ENCODE measurements around the gene ITPK1.

Gene ITPK1

GRCh38 chr14:93024493-93024892, 91.2 kb downstream of the ITPK1 start:
- Histone ChIP-seq H3K4me1 (ENCODE audit: insufficient read depth, low read length) (no peaks in the 10 kb centered on the region), H3K9me3 (ENCODE audit: control insufficient read depth, insufficient read depth, low read length) (no peaks in the 10 kb centered on the region), H3K36me3 (ENCODE audit: insufficient read depth, low read length) (no peaks in the 10 kb centered on the region), H3K9ac (ENCODE audit: low read depth, low read length) (no peak overlapping the region)

- H3K36me3 ChIP-seq (ENCODE audit: insufficient read depth, low read length), result no peaks in the 10 kb centered on the region
- H3K9ac ChIP-seq (ENCODE audit: low read depth, low read length), result no peak overlapping the region
- H3K9me3 ChIP-seq (ENCODE audit: control insufficient read depth, insufficient read depth, low read length), result no peaks in the 10 kb centered on the region
- no peaks in the 10 kb centered on the region for H3K4me1 ChIP-seq (ENCODE audit: insufficient read depth, low read length)
Observed at GRCh38 chr14:93023802-93024434, 91.8 kb downstream of the ITPK1 start.

- Histone ChIP-seq H3K4me1 (ENCODE audit: insufficient read depth, low read length) (peaks cover 5% of the 10 kb centered on the region; the same call in 1 of the 2 replicates), H3K36me3 (ENCODE audit: insufficient read depth, low read length) (no peaks in the 10 kb centered on the region), H3K9me3 (ENCODE audit: control insufficient read depth, insufficient read depth, low read length) (no peaks in the 10 kb centered on the region), H3K9ac (ENCODE audit: low read depth, low read length) (no peak overlapping the region)
Observed at GRCh38 chr14:93023039-93023438, 92.7 kb downstream of the ITPK1 start.

GRCh38 chr14:93019970-93020369, 95.8 kb downstream of the ITPK1 start:
- Histone ChIP-seq H3K36me3 (ENCODE audit: insufficient read depth, low read length) (no peaks in the 10 kb centered on the region), H3K9ac (ENCODE audit: low read depth, low read length) (no peak overlapping the region), H3K4me1 (ENCODE audit: insufficient read depth, low read length) (peaks cover 8% of the 10 kb centered on the region; the same call in 1 of the 2 replicates), H3K9me3 (ENCODE audit: control insufficient read depth, insufficient read depth, low read length) (no peaks in the 10 kb centered on the region)

- H3K4me1 ChIP-seq (ENCODE audit: insufficient read depth, low read length), result peaks cover 8% of the 10 kb centered on the region; the same call in 1 of the 2 replicates
- no peak overlapping the region for H3K9ac ChIP-seq (ENCODE audit: low read depth, low read length)
- no peaks in the 10 kb centered on the region for H3K36me3 ChIP-seq (ENCODE audit: insufficient read depth, low read length)
- H3K9me3 ChIP-seq (ENCODE audit: control insufficient read depth, insufficient read depth, low read length), result no peaks in the 10 kb centered on the region
Observed at GRCh38 chr14:93019367-93019843, 96.3 kb downstream of the ITPK1 start.

- peaks cover 8% of the 10 kb centered on the region; the same call in 1 of the 2 replicates for H3K4me1 ChIP-seq (ENCODE audit: insufficient read depth, low read length)
- no peaks in the 10 kb centered on the region for H3K36me3 ChIP-seq (ENCODE audit: insufficient read depth, low read length)
- H3K9ac ChIP-seq (ENCODE audit: low read depth, low read length), result no peak overlapping the region
- H3K9me3 ChIP-seq (ENCODE audit: control insufficient read depth, insufficient read depth, low read length), result no peaks in the 10 kb centered on the region
Observed at GRCh38 chr14:93018366-93018765, 97.4 kb downstream of the ITPK1 start.

GRCh38 chr14:93017898-93018297, 97.8 kb downstream of the ITPK1 start:
- H3K36me3 ChIP-seq (ENCODE audit: insufficient read depth, low read length), result no peaks in the 10 kb centered on the region
- H3K9ac ChIP-seq (ENCODE audit: low read depth, low read length), result no peak overlapping the region
- H3K9me3 ChIP-seq (ENCODE audit: control insufficient read depth, insufficient read depth, low read length), result no peaks in the 10 kb centered on the region
- H3K4me1 ChIP-seq (ENCODE audit: insufficient read depth, low read length), result peaks cover 8% of the 10 kb centered on the region; the same call in 1 of the 2 replicates

- peaks cover 8% of the 10 kb centered on the region; the same call in 1 of the 2 replicates for H3K4me1 ChIP-seq (ENCODE audit: insufficient read depth, low read length)
- no peaks in the 10 kb centered on the region for H3K9me3 ChIP-seq (ENCODE audit: control insufficient read depth, insufficient read depth, low read length)
Observed at GRCh38 chr14:93017301-93017797, 98.4 kb downstream of the ITPK1 start.

GRCh38 chr14:93016275-93016845, 99.4 kb downstream of the ITPK1 start:
- Histone ChIP-seq H3K9ac (ENCODE audit: low read depth, low read length) (no peak overlapping the region), H3K36me3 (ENCODE audit: insufficient read depth, low read length) (no peaks in the 10 kb centered on the region), H3K4me1 (ENCODE audit: insufficient read depth, low read length) (peaks cover 8% of the 10 kb centered on the region; the same call in 1 of the 2 replicates), H3K9me3 (ENCODE audit: control insufficient read depth, insufficient read depth, low read length) (no peaks in the 10 kb centered on the region)

More at GRCh38 chr14:93017301-93017797, 98.4 kb downstream of the ITPK1 start:
- Histone ChIP-seq H3K36me3 (ENCODE audit: insufficient read depth, low read length) (no peaks in the 10 kb centered on the region), H3K9ac (ENCODE audit: low read depth, low read length) (no peak overlapping the region)

GRCh38 chr14:93015505-93015904, 100.2 kb downstream of the ITPK1 start:
- no peak overlapping the region for H3K9ac ChIP-seq (ENCODE audit: low read depth, low read length)
- H3K4me1 ChIP-seq (ENCODE audit: insufficient read depth, low read length), result peaks cover 8% of the 10 kb centered on the region; the same call in 1 of the 2 replicates
- H3K9me3 ChIP-seq (ENCODE audit: control insufficient read depth, insufficient read depth, low read length), result no peaks in the 10 kb centered on the region
- no peaks in the 10 kb centered on the region for H3K36me3 ChIP-seq (ENCODE audit: insufficient read depth, low read length)

GRCh38 chr14:93015064-93015463, 100.7 kb downstream of the ITPK1 start:
- no peaks in the 10 kb centered on the region for H3K9me3 ChIP-seq (ENCODE audit: control insufficient read depth, insufficient read depth, low read length)
- no peaks in the 10 kb centered on the region for H3K36me3 ChIP-seq (ENCODE audit: insufficient read depth, low read length)
- no peak overlapping the region for H3K9ac ChIP-seq (ENCODE audit: low read depth, low read length)
- peaks cover 8% of the 10 kb centered on the region; the same call in 1 of the 2 replicates for H3K4me1 ChIP-seq (ENCODE audit: insufficient read depth, low read length)

- H3K9me3 ChIP-seq (ENCODE audit: control insufficient read depth, insufficient read depth, low read length), result no peaks in the 10 kb centered on the region
- H3K9ac ChIP-seq (ENCODE audit: low read depth, low read length), result no peak overlapping the region
- H3K36me3 ChIP-seq (ENCODE audit: insufficient read depth, low read length), result no peaks in the 10 kb centered on the region
- peaks cover 8% of the 10 kb centered on the region; the same call in 1 of the 2 replicates for H3K4me1 ChIP-seq (ENCODE audit: insufficient read depth, low read length)
Observed at GRCh38 chr14:93014058-93015023, 101.4 kb downstream of the ITPK1 start.

- Histone ChIP-seq H3K9ac (ENCODE audit: low read depth, low read length) (no peak overlapping the region), H3K36me3 (ENCODE audit: insufficient read depth, low read length) (no peaks in the 10 kb centered on the region), H3K4me1 (ENCODE audit: insufficient read depth, low read length) (peaks cover 4% of the 10 kb centered on the region; the same call in 1 of the 2 replicates), H3K9me3 (ENCODE audit: control insufficient read depth, insufficient read depth, low read length) (no peaks in the 10 kb centered on the region)
Observed at GRCh38 chr14:93012951-93013719, 102.6 kb downstream of the ITPK1 start.

Measured in ES-I3 (cell line).